Epidermal melanocyte (primary cell): ENCODE data around the gene PERCC1.

ENCODE experiments used
- DNase-seq: peaks from one replicate; pipeline ENCODE4 v3.0.0; 2011; ENCODE audit warnings: low spot score; ENCODE audit not compliant: insufficient read length

PERCC1 gene

DNA sequence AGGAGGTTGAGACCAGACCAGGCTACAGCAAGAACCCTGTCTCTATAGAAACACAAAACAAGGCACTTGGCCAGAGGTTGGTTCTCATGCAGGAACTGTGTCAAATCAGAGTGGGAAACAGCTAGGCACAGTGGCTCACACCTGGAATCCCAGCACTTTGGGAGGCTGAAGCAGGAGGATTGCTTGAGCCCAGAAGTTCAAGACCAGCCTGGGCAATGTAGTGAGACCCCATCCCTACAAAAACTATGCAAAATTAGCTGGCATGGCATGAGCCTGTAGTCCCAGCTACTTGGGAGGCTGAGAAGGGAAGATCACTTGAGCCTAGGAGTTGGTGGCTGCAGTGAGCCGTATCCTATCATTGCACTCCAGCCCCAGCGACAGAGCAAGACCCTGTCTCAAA, 18.0 kb upstream of the PERCC1 start:
- no peak for DNase-seq

DNA sequence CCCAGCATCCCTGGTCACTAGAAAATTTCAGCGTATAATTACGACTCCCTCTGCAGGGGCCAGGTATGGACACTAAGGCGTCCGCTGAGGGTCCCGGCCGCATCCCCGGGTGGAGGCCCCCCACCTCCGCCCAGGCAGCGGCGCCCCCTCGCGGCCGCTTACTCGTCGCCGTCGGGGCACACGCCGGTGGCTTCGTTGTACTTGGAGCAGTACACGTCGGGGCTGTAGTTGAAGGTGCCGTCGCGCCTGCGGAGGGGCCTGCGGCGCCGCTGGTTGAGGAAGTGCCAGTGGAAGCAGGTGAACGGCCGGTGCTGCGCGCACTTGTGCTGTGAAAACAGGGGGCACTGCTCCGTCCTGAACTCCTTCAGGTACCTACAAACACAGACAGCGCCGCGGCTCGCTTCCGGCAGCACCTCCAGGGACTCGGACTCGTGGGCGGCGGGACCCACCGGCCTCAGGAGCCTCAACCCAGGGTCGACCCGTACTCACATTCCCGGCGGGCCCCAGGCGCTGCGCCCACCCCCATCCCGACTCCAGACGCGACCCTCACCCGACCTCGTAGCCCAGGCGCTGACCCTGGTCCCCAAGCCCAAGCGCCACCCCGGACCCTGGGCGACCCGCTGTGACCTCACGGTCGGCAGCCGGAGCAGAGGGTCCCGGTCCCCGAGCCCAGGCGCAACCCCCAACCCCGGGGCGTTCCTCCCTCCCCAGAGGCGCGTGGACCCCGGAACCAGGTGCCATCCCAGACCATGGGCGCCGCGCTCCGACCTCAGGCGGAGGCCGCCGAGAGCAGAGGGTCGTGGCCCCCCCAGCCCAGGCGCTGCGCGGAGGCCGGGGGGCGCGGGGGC, 17.0 kb upstream of the PERCC1 start:
- peak; percentile 62 for DNase-seq

DNA sequence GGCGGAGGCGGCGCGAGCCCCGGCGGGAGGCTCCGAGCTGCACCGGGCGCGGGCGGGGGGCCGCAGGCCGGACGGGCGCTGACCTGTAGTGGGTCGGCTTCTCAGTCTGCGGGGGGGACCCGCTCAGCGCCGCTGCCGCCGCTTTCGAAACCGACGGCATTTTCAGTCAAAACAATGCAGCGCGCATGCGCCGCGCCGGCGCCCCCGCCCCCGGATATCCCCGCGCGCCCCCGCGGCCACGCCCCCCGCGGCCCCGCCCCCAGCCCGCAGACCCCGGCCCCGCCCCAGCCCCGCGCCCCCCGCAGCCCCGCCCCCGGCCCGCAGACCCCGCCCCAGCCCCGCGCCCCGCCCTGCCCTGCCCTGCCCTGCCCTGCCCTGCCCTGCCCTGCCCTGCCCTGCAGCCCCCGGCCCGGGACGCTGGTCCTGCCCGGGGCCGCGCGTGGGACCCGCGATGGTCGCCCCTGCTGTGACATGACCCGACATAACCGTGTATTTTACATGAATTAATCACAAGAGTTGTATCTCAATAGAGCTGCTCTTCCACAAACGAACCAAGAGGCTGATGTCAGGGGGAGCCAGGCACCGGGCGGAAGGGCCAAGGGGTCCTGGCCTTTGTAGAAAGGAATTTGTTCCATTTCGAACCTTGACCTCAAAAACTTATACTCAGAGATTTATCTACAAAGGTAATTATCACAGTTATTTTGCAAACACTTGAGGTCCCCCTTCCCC, 16.2 kb upstream of the PERCC1 start, which contains the start of gene UNKL:
Gene UNKL (minus strand): TSS at position 173 of the 729 bp plus-strand sequence. CDS start 13 bp downstream, at position 160.
- peak; percentile 76 for DNase-seq

DNA sequence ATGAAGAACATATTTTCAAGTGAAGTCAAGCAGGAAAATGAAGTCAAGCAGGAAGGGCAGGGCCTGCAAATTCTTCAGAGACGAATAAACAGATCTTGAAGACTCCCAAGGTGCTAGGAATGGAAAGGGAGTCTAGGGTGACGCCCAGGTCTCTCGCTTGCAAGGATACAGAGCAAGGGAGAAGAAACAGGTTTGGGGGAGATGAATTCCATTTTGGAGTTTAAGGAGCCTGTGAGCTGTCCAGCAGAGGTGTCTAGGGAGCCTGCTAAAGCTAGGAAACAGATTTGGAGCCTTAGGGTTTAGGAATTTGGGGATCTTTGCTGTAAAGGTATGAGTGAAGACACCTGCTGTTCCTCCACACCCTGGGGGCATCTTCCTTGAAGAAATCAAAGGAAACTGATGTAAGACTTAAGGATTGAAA, 14.3 kb upstream of the PERCC1 start:
- no peak for DNase-seq

DNA sequence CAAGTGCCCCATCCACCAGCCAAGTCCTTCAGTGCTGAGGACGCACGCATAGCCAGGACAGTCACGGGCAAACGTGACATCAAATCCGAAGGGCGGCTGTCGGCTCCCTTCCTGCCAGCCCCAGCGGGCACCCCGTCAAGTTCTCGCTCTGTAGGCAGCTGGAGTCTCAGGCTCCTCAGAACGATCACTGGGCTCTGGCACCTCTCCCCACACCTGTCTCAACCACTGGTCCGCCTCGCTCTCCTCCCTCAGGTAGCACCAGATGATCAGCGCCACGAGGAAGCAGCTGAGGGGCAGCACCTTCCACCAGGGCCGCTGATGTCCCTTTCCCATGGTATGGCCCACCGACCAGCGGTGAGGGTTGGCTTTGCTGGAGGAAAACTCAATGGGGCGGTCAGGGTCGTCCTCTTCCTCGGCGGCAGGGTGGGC, 10.8 kb upstream of the PERCC1 start:
- DNase-seq: no peak

DNA sequence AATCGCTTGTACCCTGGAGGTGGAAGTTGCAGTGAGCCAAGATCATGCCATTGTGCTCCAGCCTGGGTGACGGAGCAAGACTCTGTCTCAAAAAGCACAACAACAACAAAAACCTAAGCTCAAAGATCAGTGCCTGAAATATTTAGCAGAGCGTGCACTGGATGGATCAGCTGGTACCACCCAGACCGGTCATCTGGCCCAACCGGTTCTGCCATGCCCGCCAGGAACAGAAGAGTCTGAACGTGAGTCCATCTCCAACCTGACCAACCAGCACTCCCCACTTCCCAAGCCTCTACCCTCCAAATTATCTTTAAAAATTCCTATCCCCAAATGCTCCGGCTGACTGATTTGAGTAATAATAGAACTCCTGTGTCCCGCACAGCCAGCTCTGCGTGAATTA, 8.8 kb upstream of the PERCC1 start:
- no peak for DNase-seq

DNA sequence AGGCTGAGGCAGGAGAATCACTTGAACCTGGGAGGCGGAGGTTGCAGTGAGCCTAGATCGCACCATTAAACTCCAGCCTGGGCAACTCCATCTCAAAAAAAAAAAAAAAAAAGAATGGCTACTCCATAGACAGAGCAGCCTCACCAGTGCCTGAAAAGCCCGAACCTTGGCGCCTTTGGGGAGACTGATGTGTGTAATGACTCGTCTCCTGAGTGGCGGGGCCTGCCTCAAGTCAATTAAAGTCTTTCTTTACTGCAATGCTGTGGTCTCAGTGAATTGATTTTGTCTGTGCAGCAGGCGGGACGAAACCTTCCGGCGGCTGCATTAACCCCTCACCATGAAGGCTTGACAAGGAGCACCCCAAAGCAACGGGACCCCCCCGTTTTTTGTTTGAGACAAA, 6.8 kb upstream of the PERCC1 start:
- no peak for DNase-seq

DNA sequence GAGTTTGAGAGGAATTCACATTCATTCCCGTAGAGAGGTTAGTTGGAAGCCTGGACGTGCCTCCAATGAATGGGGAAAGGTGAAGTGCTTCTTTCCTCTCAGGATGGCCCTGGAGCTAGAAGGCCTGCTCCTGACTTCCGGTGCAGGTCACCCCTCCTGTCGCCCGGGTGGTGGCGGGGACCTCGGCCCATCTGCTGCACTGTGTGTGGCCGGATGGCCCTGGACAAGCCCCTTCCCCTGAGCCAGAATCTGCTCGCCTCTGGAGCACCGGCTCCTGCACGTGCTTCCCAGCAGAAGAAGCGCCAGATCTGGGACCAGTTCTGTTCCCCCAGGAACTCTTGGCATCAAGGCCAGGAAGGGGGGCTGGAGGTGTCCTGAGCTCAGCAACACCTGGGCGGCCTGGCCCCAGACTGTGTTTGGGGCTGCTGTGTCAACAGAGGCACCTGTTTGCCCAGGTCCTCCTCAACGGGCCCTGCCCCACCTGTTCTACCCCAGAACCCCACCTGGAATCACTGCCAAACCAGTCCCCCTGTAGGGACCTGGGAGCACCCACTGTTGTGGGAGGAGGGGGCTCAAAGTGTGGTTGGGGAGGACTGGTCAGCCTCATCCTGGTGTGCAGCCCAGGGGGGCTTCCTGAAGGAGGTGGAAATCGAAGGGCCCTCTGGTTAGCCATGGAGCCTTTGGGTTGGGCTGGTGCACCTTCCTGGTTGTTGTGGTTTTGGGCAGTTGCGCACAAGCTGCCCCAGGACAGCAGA, 5.1 kb upstream of the PERCC1 start:
- no peak for DNase-seq

DNA sequence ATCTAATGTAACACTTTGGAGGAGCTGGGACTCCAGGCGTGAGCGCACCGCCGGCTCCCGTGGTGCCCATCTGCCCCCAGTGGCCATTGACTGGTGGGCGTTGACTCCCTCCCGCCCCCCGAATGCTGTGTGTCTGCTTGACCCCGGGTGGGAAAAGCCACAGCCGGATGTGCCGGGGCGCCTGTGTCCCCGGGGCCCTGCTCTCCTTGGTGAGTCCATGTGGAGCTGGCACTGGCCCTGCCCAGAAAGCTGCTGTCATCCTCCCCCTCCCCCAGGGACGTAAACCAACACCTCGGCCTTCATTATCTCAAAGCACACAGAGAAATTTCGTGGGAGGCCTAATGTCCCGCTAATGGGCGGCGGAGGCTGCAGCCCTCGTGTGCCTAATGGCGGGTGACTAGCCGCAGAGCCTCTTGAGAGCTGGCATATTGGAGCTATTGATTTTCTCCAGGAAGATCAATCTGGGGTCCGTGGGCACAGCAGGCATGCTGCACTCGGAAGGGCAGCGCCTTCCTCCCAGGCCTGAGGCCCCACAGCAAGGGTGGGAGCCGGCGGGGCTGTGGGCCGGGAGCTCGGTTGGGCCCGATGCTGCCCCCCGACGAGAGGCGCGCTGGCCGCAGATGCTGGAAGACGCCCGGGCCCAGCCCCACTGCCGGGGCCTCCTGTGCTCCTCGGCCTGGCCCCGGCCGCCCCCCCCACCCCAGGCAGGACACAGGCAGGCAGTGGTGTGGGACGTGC, 4.0 kb upstream of the PERCC1 start:
- DNase-seq: no peak

DNA sequence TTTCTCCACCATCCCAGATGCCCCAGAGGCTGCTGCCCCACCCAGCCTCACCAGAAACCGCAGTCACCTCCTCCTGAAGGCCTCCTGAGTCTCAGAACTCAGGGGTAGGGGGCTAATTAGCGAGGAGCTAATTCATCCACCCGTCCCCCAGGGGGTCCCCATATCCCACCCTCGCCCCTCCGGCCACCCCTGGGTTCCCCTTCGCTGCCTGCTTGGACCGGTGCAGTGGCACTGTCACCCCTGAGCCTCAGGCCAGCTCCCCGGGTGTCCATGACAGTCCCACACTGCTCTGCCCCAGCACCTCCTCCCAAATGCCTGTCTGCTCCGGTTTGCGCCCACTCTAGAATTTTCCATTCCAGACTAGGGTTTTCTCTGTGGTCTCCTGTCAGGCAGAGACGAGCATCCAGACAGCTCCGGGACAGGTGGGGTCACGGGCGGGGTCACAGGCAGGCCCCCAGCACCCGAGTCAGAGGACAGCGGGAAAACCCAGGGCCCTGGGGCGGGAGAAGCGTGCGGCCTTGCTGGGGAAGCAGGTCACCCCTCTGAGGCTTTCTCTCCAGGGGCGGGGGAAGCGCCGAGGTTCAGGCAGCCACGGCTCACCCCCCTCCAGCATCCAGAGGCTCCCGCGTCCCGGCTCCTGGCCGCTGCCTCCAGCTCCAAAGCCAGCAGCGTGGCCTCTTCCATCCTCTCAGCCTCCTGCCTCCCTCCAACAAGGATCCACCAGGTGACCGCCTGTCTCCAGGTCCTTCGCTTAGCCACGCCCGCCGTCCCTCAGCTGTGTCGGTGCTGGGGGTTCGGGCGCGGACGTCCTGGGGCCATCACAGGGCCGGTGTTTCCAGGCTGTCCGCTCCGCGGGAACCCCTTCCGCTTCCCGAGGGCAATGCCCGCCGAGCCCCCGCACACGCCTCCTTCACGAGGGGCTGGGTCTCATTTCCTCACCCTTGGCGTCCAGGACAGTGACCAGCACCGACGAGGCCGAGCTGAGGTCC, 3.1 kb upstream of the PERCC1 start:
- DNase-seq: no peak

DNA sequence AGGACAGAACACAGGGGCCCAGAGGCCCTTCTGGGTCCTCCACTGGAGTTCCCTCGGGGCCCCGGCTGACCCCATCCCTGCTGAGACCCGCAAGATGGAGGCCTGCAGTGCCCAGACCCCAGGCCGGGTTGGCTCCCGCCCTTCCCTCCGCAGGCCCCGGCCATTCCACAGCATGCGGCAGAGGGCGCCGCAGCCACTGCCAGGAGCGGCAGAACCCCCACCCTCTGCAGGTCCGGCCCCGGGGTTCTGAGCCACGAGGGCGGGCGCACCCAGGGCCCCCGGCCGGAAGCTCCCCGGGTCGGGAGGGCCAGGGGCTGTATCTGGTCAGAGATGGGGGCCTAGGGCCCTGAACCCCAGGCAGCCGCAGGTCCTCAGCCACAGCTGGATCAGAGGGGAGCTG, 2.4 kb upstream of the PERCC1 start:
- no peak for DNase-seq

DNA sequence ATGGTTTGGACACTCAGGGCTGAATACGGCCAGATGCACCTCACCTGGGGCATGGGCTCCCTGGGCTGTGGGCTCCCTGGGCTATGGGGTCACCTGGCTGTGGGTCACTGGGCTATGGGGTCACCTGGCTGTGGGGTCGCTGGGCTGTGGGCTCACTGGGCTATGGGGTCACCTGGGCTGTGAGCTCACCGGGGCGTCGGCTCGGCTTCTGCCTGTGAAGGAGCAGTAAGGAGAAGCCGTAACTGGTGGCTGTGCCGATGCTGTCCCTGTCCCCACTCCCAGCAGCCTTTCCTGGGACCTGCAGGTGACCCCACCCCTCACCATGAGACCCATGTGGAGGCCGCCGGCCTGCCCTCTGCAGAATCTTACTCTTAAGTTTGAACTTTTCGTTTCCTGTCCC, 1.9 kb upstream of the PERCC1 start:
- no peak for DNase-seq

DNA sequence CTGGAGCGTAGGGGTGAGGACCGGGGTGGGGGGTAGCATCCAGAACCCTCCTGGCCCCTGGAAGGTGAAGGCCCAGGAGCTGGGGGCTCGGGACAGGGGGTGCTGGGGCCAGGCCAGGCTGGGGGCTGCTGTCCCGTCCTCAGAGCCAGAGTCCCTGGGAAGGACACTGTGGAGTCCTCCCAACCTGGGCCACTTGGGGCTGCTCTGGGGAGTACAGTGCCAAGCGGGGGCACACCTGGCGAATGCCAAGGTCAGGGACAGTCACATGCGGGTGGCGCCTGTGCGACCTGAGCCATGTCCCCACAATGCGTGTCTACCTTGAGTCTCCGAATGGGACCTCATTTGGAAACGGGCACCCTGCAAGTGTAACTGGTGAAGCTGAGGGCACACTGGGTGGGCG, 1.2 kb upstream of the PERCC1 start:
- no peak for DNase-seq

DNA sequence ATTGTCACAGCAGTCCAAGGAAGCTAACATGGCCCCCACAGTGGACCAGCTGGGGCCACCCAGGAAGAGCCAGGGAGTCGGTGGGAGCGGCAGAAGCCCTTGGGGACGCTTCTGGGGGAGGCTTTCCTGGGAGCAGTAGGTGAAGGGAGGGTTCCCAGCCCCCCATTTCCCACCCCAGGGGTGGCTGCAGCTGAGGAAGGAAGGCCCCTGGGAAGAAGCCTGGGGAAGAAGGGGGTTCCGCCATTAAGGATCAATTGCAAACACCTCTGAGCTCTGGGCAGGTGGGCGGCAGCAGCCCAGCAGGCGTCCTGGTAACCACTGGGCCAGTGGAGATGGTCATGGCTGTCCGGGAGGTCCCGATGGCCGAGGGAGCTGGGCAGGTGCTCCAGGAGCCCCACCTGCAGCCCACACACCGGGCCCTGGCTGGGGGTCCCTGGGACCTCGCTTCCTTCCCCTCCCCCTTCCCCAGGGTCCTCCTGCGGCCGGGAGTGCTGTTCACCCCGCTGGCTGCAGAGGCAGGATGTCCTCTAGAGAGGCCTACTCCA, 592 bp upstream of the PERCC1 start:
- no peak for DNase-seq

DNA sequence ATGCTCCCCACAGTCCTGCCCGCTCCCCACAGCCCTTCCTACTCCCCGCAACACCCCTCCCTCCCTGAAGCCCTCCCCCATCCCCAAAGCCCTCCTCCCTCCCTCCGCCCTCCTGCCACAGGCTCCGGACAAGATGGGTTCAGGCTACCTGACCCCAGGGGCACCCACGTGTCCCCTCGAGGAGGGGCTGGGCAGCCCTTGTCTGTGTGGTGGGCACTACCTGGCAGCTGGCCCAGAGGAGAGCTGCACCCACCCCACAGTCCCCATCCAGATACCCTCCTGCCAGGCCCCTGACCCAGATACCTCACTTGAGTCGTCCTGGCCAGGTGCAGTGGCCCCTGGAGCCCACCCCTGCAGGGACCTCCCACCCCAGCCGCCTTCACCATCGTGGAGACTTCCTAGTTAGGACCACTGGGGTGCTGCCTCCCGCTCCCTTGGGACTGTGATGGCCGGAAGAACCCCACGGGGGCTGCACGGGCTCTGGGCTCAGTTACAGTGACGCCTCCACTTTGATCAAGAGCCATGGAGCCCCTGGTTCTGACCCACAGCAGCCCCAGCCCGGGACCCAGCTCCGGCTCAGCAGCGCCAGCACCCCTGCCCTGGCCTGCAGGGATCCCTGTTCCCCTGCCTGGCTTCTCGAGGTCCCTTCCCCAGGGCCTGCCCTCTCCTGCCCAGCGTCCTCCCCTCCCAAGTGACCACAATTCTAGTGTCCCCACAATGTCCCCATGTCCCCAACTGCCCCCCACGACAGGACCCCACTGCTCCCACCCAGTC, 806 bp downstream of the PERCC1 start:
- DNase-seq: no peak

DNA sequence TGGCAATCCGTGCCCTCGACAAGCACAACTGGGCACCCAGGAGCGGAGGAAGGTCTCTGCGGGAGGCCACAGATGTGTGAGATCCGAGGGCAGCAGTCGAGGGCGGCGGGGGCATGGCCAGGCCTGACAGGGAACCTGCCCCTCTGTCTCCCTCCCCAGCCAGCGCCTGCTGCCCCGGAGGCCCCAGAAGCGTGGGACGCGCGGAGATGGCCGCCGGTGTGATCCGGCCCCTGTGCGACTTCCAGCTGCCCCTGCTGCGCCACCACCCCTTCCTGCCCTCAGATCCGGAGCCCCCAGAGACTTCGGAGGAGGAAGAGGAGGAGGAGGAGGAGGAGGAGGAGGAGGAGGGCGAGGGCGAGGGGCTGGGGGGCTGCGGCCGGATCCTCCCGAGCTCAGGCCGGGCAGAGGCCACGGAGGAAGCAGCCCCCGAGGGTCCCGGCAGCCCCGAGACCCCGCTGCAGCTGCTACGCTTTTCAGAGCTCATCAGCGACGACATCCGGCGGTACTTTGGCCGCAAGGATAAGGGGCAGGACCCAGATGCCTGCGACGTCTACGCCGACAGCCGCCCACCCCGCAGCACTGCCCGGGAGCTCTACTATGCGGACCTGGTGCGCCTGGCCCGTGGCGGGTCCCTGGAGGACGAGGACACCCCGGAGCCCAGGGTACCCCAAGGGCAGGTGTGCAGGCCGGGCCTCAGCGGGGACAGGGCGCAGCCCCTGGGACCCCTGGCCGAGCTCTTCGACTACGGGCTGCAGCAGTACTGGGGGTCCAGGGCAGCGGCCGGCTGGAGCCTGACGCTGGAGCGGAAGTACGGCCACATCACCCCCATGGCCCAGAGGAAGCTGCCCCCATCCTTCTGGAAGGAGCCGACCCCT, 1.7 kb downstream of the PERCC1 start:
- no peak for DNase-seq

DNA sequence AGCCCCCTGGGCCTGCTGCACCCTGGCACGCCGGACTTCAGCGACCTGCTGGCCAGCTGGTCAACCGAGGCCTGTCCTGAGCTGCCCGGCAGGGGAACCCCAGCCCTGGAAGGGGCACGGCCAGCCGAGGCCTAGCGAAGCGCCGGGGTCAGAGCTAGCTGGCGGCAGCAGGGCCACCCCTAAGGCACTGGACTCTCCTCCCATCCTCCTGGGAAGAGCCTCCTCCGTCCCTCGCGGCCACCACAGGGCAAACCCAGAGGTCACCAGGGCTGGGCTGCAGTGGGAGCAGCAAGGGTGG, 2.3 kb downstream of the PERCC1 start:
- DNase-seq: no peak

DNA sequence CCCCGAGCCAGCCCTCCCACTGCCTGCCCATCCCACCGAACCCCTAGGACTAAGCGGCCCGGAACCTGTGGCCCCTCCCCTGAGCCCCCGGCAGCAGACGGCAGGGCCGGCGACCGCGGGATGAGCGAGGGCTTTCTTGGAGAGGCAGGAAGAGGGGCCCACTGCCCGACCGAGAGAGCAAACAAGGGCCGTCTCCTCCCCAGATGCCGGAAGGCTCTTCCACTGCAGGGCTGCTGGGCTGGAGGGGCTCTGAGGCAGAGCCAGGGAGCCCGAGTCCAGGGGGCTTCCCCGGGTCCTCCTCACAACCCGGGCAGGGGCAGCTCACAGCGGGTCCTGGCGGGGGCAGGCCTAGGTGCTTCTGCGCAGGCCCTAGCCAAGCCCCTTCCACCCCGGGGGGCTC, 2.9 kb downstream of the PERCC1 start:
- no peak for DNase-seq
